HepG2 (cell line): ENCODE results near the gene NFATC1. TPM values are rescaled to one million over a fixed set of nuclear protein-coding genes. Genes with fewer than 3 reads are reported as not detected.

Experiments used
- ATAC-seq: fragments of 200-7000 bp; cut with Tn5 transposase; 3 replicates; pipeline ENCODE4 v1.9.1; 2020; ENCODE audit warnings: mild to moderate bottlenecking, moderate library complexity
- BruUV-seq: library from RNA; stranded (reverse); fragments of 400-500 nt; replicated peaks from 2 replicates; lab custom pipeline; 2021; lab: Mats Ljungman, UMichigan
- CTCF ChIA-PET: fragments of 300-600 bp; formaldehyde crosslinking; extraction: SDS; loops from one replicate; lab custom pipeline; 2021; ENCODE audit warnings: low total read pairs, inconsistent platforms, low intra/inter-chr PET ratio; lab: Yijun Ruan, JAX
- POLR2A ChIA-PET: fragments of 350-600 bp; sonication (Branson Sonifier 250); formaldehyde crosslinking; loops from one replicate; lab custom pipeline; 2020; ENCODE audit warnings: antibody characterized with exemption, inconsistent platforms; lab: Yijun Ruan, JAX
- DNase-seq: peaks from one replicate; pipeline ENCODE4 v3.0.0-alpha.2; 2015; ENCODE audit warnings: low spot score
- FAIRE-seq: peaks from 3 replicates; lab custom pipeline; 2011; peaks lifted over from hg19 to GRCh38; lab: Jason Lieb, UNC
- H2AFZ ChIP-seq: one replicate; pipeline ENCODE4 v1.6.1; 2011; ENCODE audit warnings: low read length, inconsistent platforms
- H3K27ac ChIP-seq: fragments of 300-600 bp; 3 replicates; pipeline ENCODE4 v1.8.0; 2011; ENCODE audit warnings: mixed run types, mild to moderate bottlenecking, mixed read lengths, low read length, inconsistent platforms; ENCODE audit not compliant: insufficient read depth; ENCODE audit errors: extremely low read length
- H3K27me3 ChIP-seq, 2 experiments: fragments of 200-600 bp in 1 of 2; 2 replicates in 1 of 2; 3 replicates in 1 of 2; pipeline versions ENCODE4 v1.6.0 to v1.8.0; 2011; ENCODE audit warnings: low read length in 2 of 2, mild to moderate bottlenecking in 2 of 2, moderate library complexity in 2 of 2, inconsistent platforms in 1 of 2; ENCODE audit not compliant: insufficient read depth in 2 of 2, control insufficient read depth in 1 of 2
- H3K36me3 ChIP-seq, 2 experiments: fragments of 200-600 bp in 1 of 2; replicated peaks in 1 of 2; 2 replicates in 1 of 2; 3 replicates in 1 of 2; pipeline versions ENCODE4 v1.5.1 to v1.8.0; 2011; ENCODE audit warnings: low read length in 2 of 2, inconsistent platforms in 1 of 2; ENCODE audit not compliant: insufficient read depth in 2 of 2, control insufficient read depth in 1 of 2
- H3K4me1 ChIP-seq: 2 replicates; pipeline ENCODE4 v1.5.1; 2012; ENCODE audit warnings: low read length, inconsistent platforms; ENCODE audit not compliant: insufficient read depth
- H3K4me2 ChIP-seq: 2 replicates; pipeline ENCODE4 v1.6.0; 2011; ENCODE audit warnings: low read depth, low read length, inconsistent platforms
- H3K4me3 ChIP-seq, 3 experiments: fragments of 200-600 bp in 1 of 3; sonication (generic), shearing (Covaris generic) in 1 of 3; replicated peaks in 1 of 3; 2 replicates each; pipeline ENCODE4 v1.5.1; 2011 to 2016; ENCODE audit warnings: low read length in 3 of 3, inconsistent platforms in 2 of 3, low read depth in 2 of 3, mild to moderate bottlenecking in 2 of 3, control low read depth in 1 of 3, mixed read lengths in 1 of 3; ENCODE audit not compliant: insufficient read depth in 1 of 3
- H3K79me2 ChIP-seq: one replicate; pipeline ENCODE4 v1.6.1; 2011; ENCODE audit warnings: low read length, inconsistent platforms; ENCODE audit not compliant: insufficient read depth
- H3K9ac ChIP-seq: 2 replicates; pipeline ENCODE4 v1.6.0; 2011; ENCODE audit warnings: mild to moderate bottlenecking, low read depth, low read length, inconsistent platforms; ENCODE audit not compliant: insufficient read depth
- H3K9me3 ChIP-seq: 2 replicates; pipeline ENCODE4 v1.5.1; 2012; ENCODE audit warnings: mild to moderate bottlenecking, low read length
- H4K20me1 ChIP-seq: 2 replicates; pipeline ENCODE4 v1.6.0; 2011; ENCODE audit warnings: inconsistent platforms, mild to moderate bottlenecking, low read length, moderate library complexity; ENCODE audit not compliant: insufficient read depth
- FUBP1 ChIP-seq: sonication (generic); formaldehyde crosslinking; IDR thresholded peaks from 2 replicates; pipeline ENCODE4 v1.5.1; 2020; ENCODE audit warnings: missing genetic modification reagents, mild to moderate bottlenecking, borderline replicate concordance
- MAX ChIP-seq: IDR thresholded peaks from 2 replicates; pipeline ENCODE4 v1.6.1; 2012; ENCODE audit warnings: inconsistent platforms
- ZNF296 ChIP-seq: sonication (generic); formaldehyde crosslinking; conservative IDR thresholded peaks from 2 replicates; pipeline ENCODE4 v1.5.0; 2020; ENCODE audit warnings: mild to moderate bottlenecking, missing genetic modification reagents
- ZNF333 ChIP-seq: sonication (generic); formaldehyde crosslinking; IDR thresholded peaks from 2 replicates; pipeline ENCODE4 v1.4.0; 2020; ENCODE audit warnings: mild to moderate bottlenecking, missing genetic modification reagents, borderline replicate concordance
- ZNF687 ChIP-seq: sonication (generic); formaldehyde crosslinking; IDR thresholded peaks from 2 replicates; pipeline ENCODE4 v1.5.1; 2020; ENCODE audit warnings: mild to moderate bottlenecking, missing genetic modification reagents, moderate library complexity
- WGBS: methylation state at CpG from one replicate; pipeline ENCODE4 v1.1.6; 2017; ENCODE audit warnings: low lambda C conversion rate; 5-methylcytosine and 5-hydroxymethylcytosine counted together
- in situ Hi-C: cut with HindIII; loops from 2 replicates; pipeline ENCODE4 v1.10.0; 2017; ENCODE audit warnings: low pct_unique_long_range_greater_than_20kb; ENCODE audit not compliant: extremely low pct_ligation_motif_present
- intact Hi-C: fragments of 100-400 bp; cut with micrococcal nuclease; formaldehyde crosslinking; loops from one replicate; pipeline ENCODE4 v1.10.0; 2022; ENCODE audit not compliant: unreplicated experiment
- polyA plus RNA-seq, 8 experiments: library from polyadenylated mRNA; depleted of rRNA in 3 of 8; stranded (reverse) in 7 of 8; unstranded in 1 of 8; fragments of >200 nt; fragmentation: Illumina TruSeq in 4 of 8; extraction: Trizol in 4 of 8; gene quantifications; 2 replicates each; pipeline versions ENCODE4 v1.2.1 to v1.2.3, GENCODE V29; 2011 to 2016; ENCODE audit warnings: low read depth in 4 of 8, missing spikeins in 1 of 8, mixed read lengths in 1 of 8; ENCODE audit not compliant: insufficient read depth in 1 of 8
- total RNA-seq, 5 experiments: library from RNA; depleted of rRNA; stranded (reverse); fragments of >200 nt; fragmentation: Illumina TruSeq; extraction: Trizol; gene quantifications; 2 replicates each; pipeline ENCODE4 v1.2.3, GENCODE V29; 2016; ENCODE audit warnings: low read depth in 1 of 5

NFATC1 gene
- total and polyA plus RNA-seq, 2 of the 13 experiments (the other 11 are each of a cell fraction or from before 2014, with no cell fraction given): not detected

DNA sequence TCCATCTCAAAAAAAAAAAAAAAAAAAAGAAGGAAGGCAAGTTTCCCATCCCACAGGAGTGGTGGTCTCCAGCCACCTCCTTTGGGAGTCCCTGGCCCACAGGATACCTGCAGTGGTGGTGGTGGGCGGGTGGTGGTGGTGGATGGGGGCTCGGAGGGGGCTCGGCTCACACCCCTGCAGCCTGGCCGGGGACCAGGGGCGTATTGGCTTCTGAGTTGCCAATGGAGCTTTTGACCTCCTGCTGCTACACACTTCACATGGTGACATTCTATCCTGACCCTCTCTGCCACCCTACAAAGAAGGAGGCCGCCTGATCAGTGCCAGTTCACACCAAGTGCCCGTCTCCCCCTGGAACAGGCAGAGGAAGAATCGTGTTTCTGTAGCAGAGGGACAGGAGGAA is 119.6 kb downstream of the NFATC1 start (continued):
- TF ChIP-seq FUBP1 (CRISPR knock-in tag) (no peak), ZNF296 (no peak)

DNA sequence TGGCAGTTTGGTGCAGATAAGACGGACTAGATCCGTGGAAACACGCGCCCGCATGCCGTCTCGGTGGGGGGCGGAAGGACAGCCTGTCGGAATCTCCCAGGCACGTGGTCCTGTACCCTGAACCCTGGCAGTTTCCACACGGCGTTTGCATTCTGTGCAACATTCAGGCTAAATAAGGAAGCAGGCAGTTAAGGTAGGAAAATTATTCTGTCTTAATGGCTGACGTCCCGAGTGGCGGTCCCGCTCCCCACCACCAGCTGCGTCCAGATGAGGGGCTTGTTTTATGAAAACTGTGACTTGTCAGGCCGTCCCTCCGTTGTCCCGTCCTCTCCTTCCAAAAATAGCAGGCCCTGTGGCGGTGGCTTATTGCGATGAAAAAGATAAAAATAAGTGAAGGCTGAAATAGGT is 120.2 kb downstream of the NFATC1 start:
- BruUV-seq: no TSS peak
- H2AFZ ChIP-seq: no peak overlapping the region

More for the DNA sequence above, 120.2 kb downstream of the NFATC1 start:
- H3K27me3 ChIP-seq: peaks cover 5 to 48% of the 10 kb centered on the region in 2 experiments; a peak in 4 of 5 replicates
- WGBS: 9% methylated on average over 20 of the region's 22 CpGs
- DNase-seq (peak; percentile 5), FAIRE-seq (no peak), ATAC-seq (no peak; the same call in 1 of the 3 replicates)
- no peaks in the 10 kb centered on the region for H3K79me2 ChIP-seq
- CTCF ChIA-PET: no interaction called here
- peaks cover 6% of the 10 kb centered on the region; the same call in 1 of the 2 replicates for H3K4me1 ChIP-seq
- POLR2A ChIA-PET: no interaction called here
- in situ Hi-C loops (no loop called here), intact Hi-C loops (no loop called here)
- H3K9ac ChIP-seq: no peak overlapping the region
- H3K4me3 ChIP-seq: no peak overlapping the region
- H4K20me1 ChIP-seq: no peaks in the 10 kb centered on the region
- H3K36me3 ChIP-seq: no peaks in the 10 kb centered on the region
- TF ChIP-seq ZNF333 (CRISPR knock-in tag) (no peak), ZNF687 (CRISPR knock-in tag) (peak; percentile 37), MAX (peak; percentile 54)
- no peak overlapping the region for H3K4me2 ChIP-seq
- no peaks in the 10 kb centered on the region for H3K9me3 ChIP-seq
- H3K27ac ChIP-seq: no peak overlapping the region
